Mucosa of rectum (tissue), 2 donors: Measurements from ENCODE around the gene LYST.

Experiments
- H3K27ac ChIP-seq, 2 donors: one replicate each; pipeline ENCODE4 v1.7.0; 2013; ENCODE audit warnings: inconsistent platforms in 2 of 2, low read depth in 2 of 2, low read length in 2 of 2
- H3K27me3 ChIP-seq, 2 donors: one replicate each; pipeline ENCODE4 v1.7.0; 2013; ENCODE audit warnings: low read length in 2 of 2; ENCODE audit not compliant: control insufficient read depth in 2 of 2, insufficient read depth in 2 of 2
- H3K36me3 ChIP-seq, 2 donors: one replicate each; pipeline ENCODE4 v1.7.0; 2013; ENCODE audit warnings: low read length in 2 of 2; ENCODE audit not compliant: control insufficient read depth in 2 of 2, insufficient read depth in 2 of 2
- H3K4me1 ChIP-seq, 2 donors: one replicate each; pipeline ENCODE4 v1.7.0; 2013; ENCODE audit warnings: low read length in 2 of 2, mild to moderate bottlenecking in 1 of 2; ENCODE audit not compliant: control insufficient read depth in 2 of 2, insufficient read depth in 2 of 2
- H3K4me3 ChIP-seq, 2 donors: one replicate each; pipeline ENCODE4 v1.7.0; 2013; ENCODE audit warnings: low read length in 2 of 2
- H3K9ac ChIP-seq, 2 donors: one replicate each; pipeline ENCODE4 v1.7.0; 2013; ENCODE audit warnings: low read length in 2 of 2, low read depth in 1 of 2, mild to moderate bottlenecking in 1 of 2
- H3K9me3 ChIP-seq, 2 donors: one replicate each; pipeline ENCODE4 v1.7.0; 2013; ENCODE audit warnings: low read length in 2 of 2; ENCODE audit not compliant: control insufficient read depth in 2 of 2
- donor health status: healthy.
- donor health status: Normal muscosa, but diverticular disease.

The LYST gene

DNA sequence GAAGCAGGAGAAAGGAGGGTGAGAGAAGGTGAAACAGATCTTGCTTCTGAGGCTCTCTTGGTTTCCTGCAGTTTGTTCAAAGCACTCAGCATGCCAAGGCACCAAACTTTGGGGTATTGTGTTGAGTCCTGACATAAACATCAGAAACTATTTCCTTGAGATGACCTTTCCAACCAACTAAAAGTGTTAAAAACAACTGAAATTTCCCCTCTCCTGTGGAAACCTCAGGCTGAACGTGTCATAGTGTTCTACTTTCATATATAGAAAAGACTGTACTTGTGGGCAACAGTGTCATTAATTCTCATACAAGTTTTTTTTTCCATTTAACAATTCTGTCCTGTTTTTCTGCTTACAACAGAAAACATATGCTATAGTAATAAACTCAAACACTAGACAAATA lies 6.3 kb upstream of the LYST start:
- no peak overlapping the region for H3K4me3 ChIP-seq
- H3K9ac ChIP-seq: no peak overlapping the region
- H3K4me1 ChIP-seq: no peaks in the 10 kb centered on the region
- no peaks in the 10 kb centered on the region for H3K27me3 ChIP-seq
- no peaks in the 10 kb centered on the region for H3K36me3 ChIP-seq
- no peak overlapping the region for H3K27ac ChIP-seq
- H3K9me3 ChIP-seq: no peaks in the 10 kb centered on the region

DNA sequence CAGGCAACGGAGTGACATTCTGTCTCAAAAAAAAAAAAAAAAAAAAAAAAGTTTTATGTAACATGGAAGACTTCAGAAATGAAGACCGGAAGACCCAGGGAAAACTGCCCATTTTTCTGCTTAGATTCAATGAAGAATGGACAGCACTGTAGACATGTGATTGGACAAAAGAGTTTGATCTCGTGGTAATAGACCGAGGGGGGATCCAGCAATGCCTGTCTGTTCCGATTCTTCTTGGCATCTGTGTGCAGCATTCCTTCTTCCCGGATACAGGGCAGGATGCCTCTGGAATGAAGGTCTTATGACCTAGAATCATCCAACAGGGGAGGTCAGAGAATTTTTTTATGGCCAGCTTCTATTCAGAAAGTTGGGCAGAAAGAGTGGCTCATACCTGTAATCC lies 5.6 kb upstream of the LYST start:
- Histone ChIP-seq H3K4me3 (no peak overlapping the region), H3K9ac (no peak overlapping the region), H3K4me1 (peaks cover 0 to 6% of the 10 kb centered on the region in 2 donors), H3K27ac (no peak overlapping the region), H3K27me3 (no peaks in the 10 kb centered on the region), H3K9me3 (no peaks in the 10 kb centered on the region), H3K36me3 (no peaks in the 10 kb centered on the region)

GRCh38 chr1:235867903-235868469 lies 1.3 kb upstream of the LYST start:
- Histone ChIP-seq H3K9me3 (no peaks in the 10 kb centered on the region), H3K4me1 (peaks cover 8 to 16% of the 10 kb centered on the region in 2 donors), H3K27ac (peak overlapping the region; percentile 84 to 93), H3K4me3 (peak overlapping the region in 1 of 2 donors; percentile 83), H3K27me3 (no peaks in the 10 kb centered on the region), H3K9ac (peak overlapping the region; percentile 68 to 81), H3K36me3 (no peaks in the 10 kb centered on the region)

GRCh38 chr1:235866913-235867845 lies 473 bp upstream of the LYST start:
- Histone ChIP-seq H3K4me1 (peaks cover 8 to 16% of the 10 kb centered on the region in 2 donors), H3K27ac (peak overlapping the region; percentile 93 to 94), H3K9ac (peak overlapping the region; percentile 68 to 93), H3K27me3 (no peaks in the 10 kb centered on the region), H3K4me3 (peak overlapping the region; percentile 83 to 97), H3K36me3 (no peaks in the 10 kb centered on the region), H3K9me3 (no peaks in the 10 kb centered on the region)

- Histone ChIP-seq H3K9ac (peak overlapping the region; percentile 88 to 93), H3K27me3 (no peaks in the 10 kb centered on the region), H3K36me3 (no peaks in the 10 kb centered on the region), H3K4me1 (peaks cover 8 to 16% of the 10 kb centered on the region in 2 donors), H3K4me3 (peak overlapping the region; percentile 92 to 97), H3K27ac (peak overlapping the region; percentile 93 to 94), H3K9me3 (no peaks in the 10 kb centered on the region)
These were observed 1.0 kb downstream of the LYST start for GRCh38 chr1:235865565-235866204.

DNA sequence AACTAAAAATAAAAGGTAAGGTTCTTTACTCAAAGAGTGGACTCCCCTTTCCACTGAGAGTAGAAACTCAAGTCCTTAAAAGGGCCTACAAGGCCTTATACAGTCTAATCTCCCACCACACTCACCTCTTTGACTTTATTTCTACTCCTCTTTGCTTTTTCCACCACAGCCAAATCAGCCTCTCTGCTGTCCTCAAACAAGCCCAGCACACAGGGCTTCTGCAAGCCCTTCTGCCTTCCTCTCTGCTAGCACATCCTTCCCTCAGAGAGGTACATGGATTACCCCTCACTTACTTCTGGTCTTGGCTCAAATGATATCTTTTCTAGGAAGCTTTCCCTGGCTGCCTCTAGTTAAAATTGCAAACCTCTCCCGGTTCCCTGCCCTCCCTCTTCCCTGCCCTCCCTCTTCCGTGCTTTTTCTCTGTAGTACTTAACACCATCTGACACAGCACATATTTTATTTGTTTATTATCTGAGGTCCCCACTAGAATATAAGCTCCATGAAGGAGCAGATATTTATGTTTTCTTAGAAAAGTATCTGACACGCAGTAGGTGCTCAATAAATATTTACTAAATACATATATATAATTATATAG lies 1.7 kb downstream of the LYST start:
- Histone ChIP-seq H3K9ac (peak overlapping the region in 1 of 2 donors; percentile 47), H3K9me3 (no peaks in the 10 kb centered on the region), H3K4me3 (peak overlapping the region in 1 of 2 donors; percentile 92), H3K27me3 (no peaks in the 10 kb centered on the region), H3K36me3 (no peaks in the 10 kb centered on the region), H3K4me1 (peaks cover 8 to 16% of the 10 kb centered on the region in 2 donors), H3K27ac (peak overlapping the region in 1 of 2 donors; percentile 43)

GRCh38 chr1:235864469-235864868 lies 2.2 kb downstream of the LYST start:
- H3K36me3 ChIP-seq: no peaks in the 10 kb centered on the region
- peaks cover 8 to 16% of the 10 kb centered on the region in 2 donors for H3K4me1 ChIP-seq
- no peaks in the 10 kb centered on the region for H3K9me3 ChIP-seq
- peak overlapping the region in 1 of 2 donors; percentile 43 for H3K27ac ChIP-seq
- H3K9ac ChIP-seq: no peak overlapping the region
- H3K4me3 ChIP-seq: no peak overlapping the region
- H3K27me3 ChIP-seq: no peaks in the 10 kb centered on the region

DNA sequence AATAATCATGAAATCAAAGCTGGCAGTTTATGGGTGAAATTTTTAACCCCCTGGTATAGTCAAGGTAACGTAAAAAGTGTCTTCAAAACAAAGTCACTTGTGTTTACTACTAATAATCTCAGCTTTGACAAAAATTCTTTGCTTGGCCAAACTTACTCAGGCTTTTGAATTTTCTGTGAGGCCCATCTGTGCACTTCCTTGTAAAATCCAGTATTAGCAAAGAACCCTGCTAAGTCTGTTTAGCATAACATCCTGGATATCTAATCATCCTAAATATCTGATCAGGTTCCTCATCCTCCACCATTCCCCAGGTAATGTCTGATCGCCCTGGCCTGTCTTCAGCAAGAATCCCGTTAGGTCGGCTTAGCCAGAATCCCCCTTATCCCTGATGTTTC lies 3.0 kb downstream of the LYST start:
- Histone ChIP-seq H3K36me3 (no peaks in the 10 kb centered on the region), H3K27ac (no peak overlapping the region), H3K9ac (no peak overlapping the region), H3K4me3 (no peak overlapping the region), H3K9me3 (no peaks in the 10 kb centered on the region), H3K27me3 (no peaks in the 10 kb centered on the region), H3K4me1 (peaks cover 8 to 16% of the 10 kb centered on the region in 2 donors)

GRCh38 chr1:235861857-235862256 lies 4.8 kb downstream of the LYST start:
- Histone ChIP-seq H3K36me3 (no peaks in the 10 kb centered on the region), H3K4me1 (peaks cover 7 to 8% of the 10 kb centered on the region in 2 donors)

More at GRCh38 chr1:235861857-235862256, 4.8 kb downstream of the LYST start:
- no peak overlapping the region for H3K9ac ChIP-seq
- no peaks in the 10 kb centered on the region for H3K9me3 ChIP-seq
- H3K4me3 ChIP-seq: no peak overlapping the region
- no peak overlapping the region for H3K27ac ChIP-seq
- H3K27me3 ChIP-seq: no peaks in the 10 kb centered on the region
